H1 (cell line): ENCODE results near the gene CAPN9. TPM values are rescaled to one million over a fixed set of nuclear protein-coding genes. Genes with fewer than 3 reads are reported as not detected.

Experiments used
- CHD1 ChIP-seq: IDR thresholded peaks from 2 replicates; pipeline ENCODE4 v1.6.1; 2012; ENCODE audit warnings: low read depth, low read length, improper control_type of control experiment
- CREB1 ChIP-seq: IDR thresholded peaks from 2 replicates; pipeline ENCODE4 v1.6.1; 2012; ENCODE audit warnings: inconsistent platforms
- FOSL1 ChIP-seq: IDR thresholded peaks from 2 replicates; pipeline ENCODE4 v1.6.1; 2011; ENCODE audit warnings: mild to moderate bottlenecking, low read depth, low read length, moderate library complexity; ENCODE audit not compliant: insufficient read depth
- NANOG ChIP-seq: IDR thresholded peaks from 2 replicates; pipeline ENCODE4 v1.6.1; 2011; ENCODE audit warnings: low read length, low read depth, mild to moderate bottlenecking, inconsistent platforms; ENCODE audit not compliant: insufficient read depth, poor library complexity, severe bottlenecking
- PHF8 ChIP-seq: fragments of 200-600 bp; sonication (generic); conservative IDR thresholded peaks from 2 replicates; pipeline ENCODE4 v1.7.1; 2012; ENCODE audit warnings: low read depth, mild to moderate bottlenecking, inconsistent platforms, low read length, moderate library complexity
- POLR2AphosphoS5 ChIP-seq: IDR thresholded peaks from 2 replicates; pipeline ENCODE4 v1.6.1; 2011; ENCODE audit warnings: low read depth, low read length
- polyA plus RNA-seq, 7 experiments: library from polyadenylated mRNA; depleted of rRNA in 3 of 7; stranded (reverse) in 5 of 7; unstranded in 2 of 7; fragments of >200 nt in 5 of 7; fragments of 200-250 nt in 2 of 7; gene quantifications; 1 replicate in 5 of 7; 2 replicates in 1 of 7; 4 replicates in 1 of 7; pipeline versions ENCODE4 v1.2.1 to v1.2.3, GENCODE V29; 2011 to 2013; ENCODE audit warnings: missing spikeins in 2 of 7, mixed read lengths in 2 of 7
- total RNA-seq: library from RNA; stranded (reverse); fragmentation: NEBNext Ultra II Directional; extraction: Animal tissue kit (Norgen Biotek cat#: 25700); gene quantifications from 2 replicates; pipeline ENCODE4 v1.2.1, GENCODE V29; 2021

CAPN9 gene
- total and polyA plus RNA-seq, 2 of the 8 experiments (the other 6 are each of a cell fraction or from before 2014, with no cell fraction given), result 0.22 to 0.76 TPM

- no peak for TF ChIP-seq POLR2AphosphoS5
- no peak for TF ChIP-seq PHF8
- no peak for TF ChIP-seq CREB1
- no peak for TF ChIP-seq CHD1
- TF ChIP-seq FOSL1, result no peak
- TF ChIP-seq NANOG, result no peak
- TF ChIP-seq, all 59 proteins: peak for 0
These were observed 86.3 kb downstream of the CAPN9 start (continued) for GRCh38 chr1:230833511-230833910.
